ENCODE results near the gene NOLC1.

- TF ChIP-seq POLR2A (IDR thresholded peaks at IDR 0.05; ENCODE audit: low read length) (no peak), JUNB (IDR thresholded peaks at IDR 0.05) (no peak), CTCF (IDR thresholded peaks at IDR 0.05) (no peak), CBX8 (IDR thresholded peaks at IDR 0.05) (no peak)
These were observed 10.5 kb upstream of the NOLC1 start for GRCh38 chr10:102141583-102142107.
